Left lung (tissue), 10 donors: ENCODE measurements around the gene PLEKHG4. TPM values are rescaled to one million over a fixed set of nuclear protein-coding genes. Genes with fewer than 3 reads are reported as not detected.

Experiments
- ATAC-seq: fragments of 200-7000 bp; cut with Tn5 transposase; one replicate; pipeline ENCODE4 v1.9.1; 2020; ENCODE audit warnings: moderate library complexity
- DNase-seq, 4 donors: peaks; one replicate each; pipeline ENCODE4 v3.0.0-alpha.2; 2013 to 2020
- H3K27ac ChIP-seq, 2 donors: fragments of 200-600 bp; sonication (generic) in 1 of 2; one replicate each; pipeline versions ENCODE4 v1.5.0 to v1.8.0; 2020 to 2021
- H3K27me3 ChIP-seq, 2 donors: fragments of 200-600 bp; sonication (generic) in 1 of 2; one replicate each; pipeline versions ENCODE4 v1.5.0 to v1.8.0; 2020 to 2021
- H3K36me3 ChIP-seq, 2 donors: fragments of 200-600 bp; sonication (generic) in 1 of 2; one replicate each; pipeline versions ENCODE4 v1.5.0 to v1.8.0; 2020 to 2021
- H3K4me1 ChIP-seq, 2 donors: fragments of 200-600 bp; one replicate each; pipeline ENCODE4 v1.8.0; 2021
- H3K4me3 ChIP-seq, 2 donors: fragments of 200-600 bp; sonication (generic) in 1 of 2; one replicate each; pipeline versions ENCODE4 v1.5.0 to v1.8.0; 2020 to 2021; ENCODE audit warnings: mild to moderate bottlenecking in 1 of 2
- H3K9me3 ChIP-seq, 2 donors: fragments of 200-600 bp; sonication (generic) in 1 of 2; one replicate each; pipeline versions ENCODE4 v1.5.0 to v1.8.0; 2020 to 2021
- intact Hi-C, 2 donors: fragments of 100-400 bp; cut with DNase I; formaldehyde crosslinking; loops; one replicate each; pipeline versions ENCODE4 v1.11.2 to v1.14.2; 2022
- polyA plus RNA-seq, 6 donors: library from polyadenylated mRNA; unstranded; fragments of 120-200 nt; gene quantifications; one replicate each; pipeline ENCODE4 v1.2.1, GENCODE V29; 2013; ENCODE audit not compliant: insufficient read length in 6 of 6
- total RNA-seq, 2 donors: library from RNA; stranded (reverse); fragmentation: NEBNext Ultra II Directional; extraction: Animal tissue kit (Norgen Biotek cat#: 25700); gene quantifications; one replicate each; pipeline ENCODE4 v1.2.1, GENCODE V29; 2021
- TF ChIP-seq, protein P1 (sequence below), 2 donors: fragments of 200-600 bp; sonication (generic) in 1 of 2; IDR thresholded peaks; one replicate each; pipeline versions ENCODE4 v1.5.0 to v1.8.0; 2021; ENCODE audit warnings: antibody characterized with exemption in 2 of 2
- donor health status: DM: no; HTN: yes; CAD: no.
- donor health status: DM: no; HTN: no; CAD: no.

PLEKHG4 gene
- total and polyA plus RNA-seq, 8 donors = 24.9 to 40.3 (median 33.7) TPM

DNA sequence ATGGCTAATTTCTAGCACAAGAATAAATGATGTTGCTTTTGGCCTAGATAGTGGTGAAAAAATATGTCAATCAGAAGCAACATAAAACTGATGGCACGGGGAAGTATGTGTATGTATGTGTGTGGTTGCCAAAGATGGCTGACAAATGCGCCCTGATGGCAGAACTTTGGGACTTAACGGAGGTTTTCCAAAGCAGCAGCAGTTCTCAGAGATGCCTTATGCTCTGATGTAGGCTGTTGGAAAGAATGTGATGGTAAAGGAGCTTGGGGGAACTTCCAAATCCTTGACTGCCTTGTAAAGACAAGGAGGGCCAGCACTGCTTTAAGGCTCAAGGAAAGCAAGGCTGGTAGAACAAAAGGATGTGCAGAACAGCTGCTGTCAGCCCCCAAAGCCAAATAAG is 31.2 kb downstream of the PLEKHG4 start:
- DNase-seq (no peak), ATAC-seq (no peak)
- H3K4me3 ChIP-seq = no peak overlapping the region
- no peak overlapping the region for H3K27ac ChIP-seq
- TF ChIP-seq, protein P1, sequence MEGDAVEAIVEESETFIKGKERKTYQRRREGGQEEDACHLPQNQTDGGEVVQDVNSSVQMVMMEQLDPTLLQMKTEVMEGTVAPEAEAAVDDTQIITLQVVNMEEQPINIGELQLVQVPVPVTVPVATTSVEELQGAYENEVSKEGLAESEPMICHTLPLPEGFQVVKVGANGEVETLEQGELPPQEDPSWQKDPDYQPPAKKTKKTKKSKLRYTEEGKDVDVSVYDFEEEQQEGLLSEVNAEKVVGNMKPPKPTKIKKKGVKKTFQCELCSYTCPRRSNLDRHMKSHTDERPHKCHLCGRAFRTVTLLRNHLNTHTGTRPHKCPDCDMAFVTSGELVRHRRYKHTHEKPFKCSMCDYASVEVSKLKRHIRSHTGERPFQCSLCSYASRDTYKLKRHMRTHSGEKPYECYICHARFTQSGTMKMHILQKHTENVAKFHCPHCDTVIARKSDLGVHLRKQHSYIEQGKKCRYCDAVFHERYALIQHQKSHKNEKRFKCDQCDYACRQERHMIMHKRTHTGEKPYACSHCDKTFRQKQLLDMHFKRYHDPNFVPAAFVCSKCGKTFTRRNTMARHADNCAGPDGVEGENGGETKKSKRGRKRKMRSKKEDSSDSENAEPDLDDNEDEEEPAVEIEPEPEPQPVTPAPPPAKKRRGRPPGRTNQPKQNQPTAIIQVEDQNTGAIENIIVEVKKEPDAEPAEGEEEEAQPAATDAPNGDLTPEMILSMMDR (IDR thresholded peaks at IDR 0.05) = no peak
- no peaks in the 10 kb centered on the region for H3K4me1 ChIP-seq
- intact Hi-C loops = no loop called here
- H3K27me3 ChIP-seq = no peaks in the 10 kb centered on the region
- no peaks in the 10 kb centered on the region for H3K36me3 ChIP-seq
- H3K9me3 ChIP-seq = no peaks in the 10 kb centered on the region

DNA sequence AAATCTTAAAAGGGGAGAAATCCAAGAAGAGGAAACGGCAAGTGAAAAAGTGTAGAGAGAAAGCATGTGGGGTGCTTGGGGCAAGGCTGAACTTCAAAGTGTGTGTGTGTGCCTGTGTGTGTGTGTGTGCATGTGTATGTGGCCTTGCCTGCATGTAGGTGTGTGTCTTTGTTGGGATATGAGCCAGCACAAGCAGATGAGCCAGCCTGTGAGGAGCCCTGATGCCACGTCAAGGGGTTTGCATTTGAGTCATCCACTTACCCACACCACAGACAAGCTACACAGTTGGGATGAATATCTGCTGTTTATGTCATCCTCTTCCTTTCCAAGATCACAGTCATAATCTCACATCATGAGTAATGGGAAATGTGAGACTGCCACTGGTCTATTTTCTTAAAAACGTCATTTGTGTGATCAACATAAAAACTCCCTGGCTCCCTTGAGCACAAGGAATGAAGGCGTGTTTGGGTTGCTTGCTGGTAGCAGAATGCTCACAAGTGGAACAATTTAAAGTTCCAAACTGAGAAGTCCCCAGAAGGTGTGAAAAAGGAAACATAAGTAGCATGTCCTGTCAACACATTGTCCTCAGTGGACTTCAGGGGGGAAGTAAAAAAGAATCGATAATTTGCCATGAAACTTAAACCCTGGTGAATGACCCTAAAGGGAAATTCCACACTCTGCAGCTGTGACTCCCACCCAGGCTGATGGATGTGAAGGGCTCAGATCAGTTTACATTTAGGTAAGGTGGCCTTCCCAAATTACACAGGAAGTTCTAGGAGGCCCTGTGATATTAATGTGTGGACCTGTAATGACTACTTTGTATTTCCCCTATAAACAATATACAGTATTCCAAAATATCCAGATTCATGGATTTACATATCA is 32.5 kb downstream of the PLEKHG4 start:
- Histone ChIP-seq H3K27ac (peak overlapping the region; percentile 44 to 53), H3K36me3 (no peaks in the 10 kb centered on the region), H3K9me3 (no peaks in the 10 kb centered on the region), H3K4me3 (no peak overlapping the region), H3K27me3 (no peaks in the 10 kb centered on the region), H3K4me1 (no peaks in the 10 kb centered on the region)
- intact Hi-C loops = no loop called here
- TF ChIP-seq, protein P1 (IDR thresholded peaks at IDR 0.05) = no peak
- DNase-seq = no peak
- peak; percentile 78 for ATAC-seq

DNA sequence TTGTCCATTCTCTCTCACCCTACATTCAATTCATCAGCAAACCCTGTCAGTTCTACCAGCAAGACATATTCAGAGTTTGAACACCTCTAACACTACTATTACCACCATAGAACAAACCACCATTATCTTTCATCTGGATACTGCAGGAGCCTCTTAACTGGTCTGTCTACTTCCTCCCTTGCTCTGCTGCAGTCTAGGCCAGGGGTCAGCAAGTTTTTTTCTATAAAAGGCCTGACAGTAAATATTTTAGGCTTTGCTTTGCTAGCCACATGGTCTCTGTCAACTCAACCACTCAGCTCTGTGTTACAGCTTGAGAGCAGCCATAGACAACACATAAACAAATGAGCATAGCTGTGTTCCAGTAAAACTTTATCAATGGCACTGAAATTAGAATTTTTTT is 33.4 kb downstream of the PLEKHG4 start:
- intact Hi-C loops = no loop called here
- ATAC-seq (peak; percentile 31), DNase-seq (no peak)
- Histone ChIP-seq H3K27me3 (no peaks in the 10 kb centered on the region), H3K36me3 (no peaks in the 10 kb centered on the region), H3K4me3 (no peak overlapping the region), H3K4me1 (no peaks in the 10 kb centered on the region), H3K27ac (peak overlapping the region; percentile 44 to 53), H3K9me3 (no peaks in the 10 kb centered on the region)
- TF ChIP-seq, protein P1 (IDR thresholded peaks at IDR 0.05) = no peak

DNA sequence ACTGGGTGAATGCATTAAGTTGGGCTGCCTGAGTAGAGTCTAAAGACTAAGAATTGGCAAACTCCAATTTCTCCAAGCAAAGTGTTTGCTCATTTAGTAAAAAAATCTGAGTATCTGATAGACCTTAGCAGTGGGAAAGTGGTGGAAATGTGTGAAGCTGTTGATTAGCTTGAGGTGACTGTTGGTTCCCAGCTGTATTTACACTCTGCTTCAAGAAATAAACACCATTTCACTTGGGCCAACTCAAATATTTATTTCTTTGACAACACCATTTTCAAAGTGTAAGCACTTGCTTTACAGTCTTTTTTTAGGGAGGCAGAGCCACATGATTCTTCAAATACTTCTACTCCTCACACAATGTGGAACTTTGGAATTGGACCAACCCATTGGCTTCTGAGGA is 38.5 kb downstream of the PLEKHG4 start:
- intact Hi-C loops = no loop called here
- H3K4me1 ChIP-seq = no peaks in the 10 kb centered on the region
- no peak overlapping the region for H3K4me3 ChIP-seq
- DNase-seq (no peak), ATAC-seq (no peak)
- H3K27ac ChIP-seq = no peak overlapping the region
- H3K9me3 ChIP-seq = no peaks in the 10 kb centered on the region
- no peaks in the 10 kb centered on the region for H3K36me3 ChIP-seq
- TF ChIP-seq, protein P1 (IDR thresholded peaks at IDR 0.05) = no peak
- peaks cover 0 to 4% of the 10 kb centered on the region in 2 donors for H3K27me3 ChIP-seq

DNA sequence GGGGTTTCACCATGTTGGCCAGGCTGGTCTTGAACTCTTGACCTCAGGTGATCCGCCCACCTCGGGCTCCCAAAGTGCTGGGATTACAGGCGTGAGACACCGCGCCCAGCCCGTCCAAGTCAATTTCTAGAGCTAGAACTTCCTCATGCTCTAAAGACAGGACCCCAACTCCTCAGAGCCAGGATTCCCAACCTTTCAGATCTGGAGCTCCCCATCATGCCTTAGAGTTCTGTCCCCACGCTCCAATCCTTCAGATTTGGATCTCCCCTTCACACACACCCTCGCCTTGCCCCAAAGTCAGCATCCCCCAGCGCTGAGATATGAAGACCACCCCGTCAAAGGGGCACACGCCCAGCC is 46.8 kb downstream of the PLEKHG4 start:
- Histone ChIP-seq H3K9me3 (no peaks in the 10 kb centered on the region), H3K27ac (no peak overlapping the region), H3K4me3 (peak overlapping the region; percentile 34 to 37), H3K4me1 (peaks cover 9 to 30% of the 10 kb centered on the region in 2 donors), H3K27me3 (peaks cover 0 to 34% of the 10 kb centered on the region in 2 donors), H3K36me3 (no peaks in the 10 kb centered on the region)
- intact Hi-C loops = no loop called here
- DNase-seq (no peak), ATAC-seq (no peak)
- TF ChIP-seq, protein P1 (IDR thresholded peaks at IDR 0.05) = no peak
